Measurements from ENCODE around the gene EMSY. TPM values are rescaled to one million over a fixed set of nuclear protein-coding genes. Genes with fewer than 3 reads are reported as not detected.
"Not testable (repeated sequence)": the region's sequence is repeated elsewhere in the genome, so short reads cannot be mapped to it uniquely, and the experiment has no call there.

EMSY gene
- total RNA-seq, 1 donor from 2014 or later: 32.1 TPM

GRCh38 chr11:76592025-76592914 lies 147.5 kb downstream of the EMSY start:
- DNase-seq: peak; percentile 77
- H3K27me3 Mint-ChIP-seq: peaks cover 7% of the 10 kb centered on the region
- H3K9me3 Mint-ChIP-seq: peaks cover 15% of the 10 kb centered on the region
- H3K4me1 Mint-ChIP-seq: peaks cover 66% of the 10 kb centered on the region
- peak overlapping the region; percentile 75 for H3K27ac Mint-ChIP-seq
- no peak overlapping the region for H3K4me3 Mint-ChIP-seq
- intact Hi-C loops (cut with micrococcal nuclease): loop anchor here (5.0 kb wide), 1 partner anchor 80 kb away; the partner anchor contains the start of gene LRRC32
- peaks cover 4% of the 10 kb centered on the region for H3K36me3 Mint-ChIP-seq (ENCODE audit: low read depth)

- Mint-ChIP-seq H3K36me3 (ENCODE audit: low read depth) (peaks cover 4% of the 10 kb centered on the region), H3K4me3 (peak overlapping the region; percentile 3), H3K27me3 (peaks cover 7% of the 10 kb centered on the region), H3K4me1 (peaks cover 70% of the 10 kb centered on the region), H3K9me3 (peaks cover 15% of the 10 kb centered on the region), H3K27ac (peak overlapping the region; percentile 61)
- intact Hi-C loops (cut with micrococcal nuclease): loop anchor here (5.0 kb wide), 1 partner anchor 79 kb away; the partner anchor contains the start of gene LRRC32
- DNase-seq: no peak
These were observed 148.1 kb downstream of the EMSY start for GRCh38 chr11:76592961-76593360.

- H3K36me3 Mint-ChIP-seq (ENCODE audit: low read depth); intact Hi-C loops (cut with micrococcal nuclease); H3K4me3 Mint-ChIP-seq; H3K27me3 Mint-ChIP-seq; DNase-seq; H3K27ac Mint-ChIP-seq: not testable (repeated sequence)
- Mint-ChIP-seq H3K9me3 (peaks cover 10% of the 10 kb centered on the region), H3K4me1 (peaks cover 57% of the 10 kb centered on the region)
These were observed 150.3 kb downstream of the EMSY start for GRCh38 chr11:76595091-76595490.

GRCh38 chr11:76596652-76597051 lies 151.8 kb downstream of the EMSY start:
- H3K27ac Mint-ChIP-seq: peak overlapping the region; percentile 63
- H3K9me3 Mint-ChIP-seq: peaks cover 10% of the 10 kb centered on the region
- intact Hi-C loops (cut with micrococcal nuclease): no loop called here
- H3K36me3 Mint-ChIP-seq (ENCODE audit: low read depth): peaks cover 2% of the 10 kb centered on the region
- H3K4me1 Mint-ChIP-seq: peaks cover 43% of the 10 kb centered on the region
- H3K4me3 Mint-ChIP-seq: no peak overlapping the region
- DNase-seq: no peak
- H3K27me3 Mint-ChIP-seq: peaks cover 8% of the 10 kb centered on the region

GRCh38 chr11:76597533-76598425 lies 153.0 kb downstream of the EMSY start:
- Mint-ChIP-seq H3K4me3 (no peak overlapping the region), H3K27ac (no peak overlapping the region), H3K36me3 (ENCODE audit: low read depth) (peaks cover 2% of the 10 kb centered on the region), H3K4me1 (peaks cover 33% of the 10 kb centered on the region), H3K27me3 (peaks cover 8% of the 10 kb centered on the region), H3K9me3 (peaks cover 10% of the 10 kb centered on the region)
- DNase-seq: no peak
- intact Hi-C loops (cut with micrococcal nuclease): no loop called here

GRCh38 chr11:76598426-76598839 lies 153.6 kb downstream of the EMSY start:
- DNase-seq: peak; percentile 64
- peaks cover 8% of the 10 kb centered on the region for H3K27me3 Mint-ChIP-seq
- intact Hi-C loops (cut with micrococcal nuclease): no loop called here

GRCh38 chr11:76599041-76600013 lies 154.5 kb downstream of the EMSY start:
- intact Hi-C loops (cut with micrococcal nuclease): no loop called here
- no peak for DNase-seq
- Mint-ChIP-seq H3K27ac (no peak overlapping the region), H3K27me3 (peaks cover 6% of the 10 kb centered on the region), H3K4me3 (no peak overlapping the region), H3K9me3 (peaks cover 9% of the 10 kb centered on the region), H3K36me3 (ENCODE audit: low read depth) (no peaks in the 10 kb centered on the region), H3K4me1 (peaks cover 23% of the 10 kb centered on the region)

More at GRCh38 chr11:76598426-76598839, 153.6 kb downstream of the EMSY start:
- H3K36me3 Mint-ChIP-seq (ENCODE audit: low read depth): peaks cover 2% of the 10 kb centered on the region
- no peak overlapping the region for H3K4me3 Mint-ChIP-seq
- peak overlapping the region; percentile 66 for H3K27ac Mint-ChIP-seq
- H3K4me1 Mint-ChIP-seq: peaks cover 26% of the 10 kb centered on the region
- peaks cover 10% of the 10 kb centered on the region for H3K9me3 Mint-ChIP-seq

GRCh38 chr11:76600124-76600655 lies 155.4 kb downstream of the EMSY start:
- H3K27me3 Mint-ChIP-seq: peaks cover 2% of the 10 kb centered on the region
- H3K4me1 Mint-ChIP-seq: peaks cover 14% of the 10 kb centered on the region
- H3K36me3 Mint-ChIP-seq (ENCODE audit: low read depth): no peaks in the 10 kb centered on the region
- intact Hi-C loops (cut with micrococcal nuclease): no loop called here
- DNase-seq: no peak
- H3K4me3 Mint-ChIP-seq: no peak overlapping the region
- H3K9me3 Mint-ChIP-seq: peaks cover under 1% of the 10 kb centered on the region
- no peak overlapping the region for H3K27ac Mint-ChIP-seq

GRCh38 chr11:76601272-76601671 lies 156.5 kb downstream of the EMSY start:
- Mint-ChIP-seq H3K4me3 (no peak overlapping the region), H3K36me3 (ENCODE audit: low read depth) (no peaks in the 10 kb centered on the region), H3K9me3 (no peaks in the 10 kb centered on the region), H3K4me1 (peaks cover 13% of the 10 kb centered on the region), H3K27ac (no peak overlapping the region), H3K27me3 (peaks cover 2% of the 10 kb centered on the region)
- intact Hi-C loops (cut with micrococcal nuclease): no loop called here
- no peak for DNase-seq

GRCh38 chr11:76601724-76602123 lies 156.9 kb downstream of the EMSY start:
- no peaks in the 10 kb centered on the region for H3K9me3 Mint-ChIP-seq
- intact Hi-C loops (cut with micrococcal nuclease): no loop called here
- no peak overlapping the region for H3K27ac Mint-ChIP-seq
- H3K27me3 Mint-ChIP-seq: peaks cover 2% of the 10 kb centered on the region
- DNase-seq: no peak
- peaks cover 12% of the 10 kb centered on the region for H3K4me1 Mint-ChIP-seq
- no peaks in the 10 kb centered on the region for H3K36me3 Mint-ChIP-seq (ENCODE audit: low read depth)
- no peak overlapping the region for H3K4me3 Mint-ChIP-seq

GRCh38 chr11:76602431-76602861 lies 157.6 kb downstream of the EMSY start:
- H3K4me1 Mint-ChIP-seq: peaks cover 9% of the 10 kb centered on the region
- H3K9me3 Mint-ChIP-seq: no peaks in the 10 kb centered on the region
- intact Hi-C loops (cut with micrococcal nuclease): no loop called here
- H3K27me3 Mint-ChIP-seq: peaks cover 2% of the 10 kb centered on the region
- no peak for DNase-seq
- no peaks in the 10 kb centered on the region for H3K36me3 Mint-ChIP-seq (ENCODE audit: low read depth)
- H3K4me3 Mint-ChIP-seq: no peak overlapping the region
- no peak overlapping the region for H3K27ac Mint-ChIP-seq
